K562 (cell line): Measurements from ENCODE around the gene HNMT. TPM values are rescaled to one million over a fixed set of nuclear protein-coding genes. Genes with fewer than 3 reads are reported as not detected.
A peak's percentile ranks its signal among the peaks of the same experiment; 100 is the strongest.

Source experiments
- ATAC-seq: fragments of 200-7000 bp; cut with Tn5 transposase; 3 replicates; pipeline ENCODE4 v1.9.1; 2020; ENCODE audit warnings: moderate library complexity
- BruUV-seq: library from RNA; stranded (reverse); fragments of 400-500 nt; replicated peaks from 2 replicates; lab custom pipeline; 2021; lab: Mats Ljungman, UMichigan
- CTCF ChIA-PET: fragments of 300-600 bp; formaldehyde crosslinking; extraction: SDS; loops from one replicate; lab custom pipeline; 2021; ENCODE audit warnings: low intra/inter-chr PET ratio; lab: Yijun Ruan, JAX
- POLR2A ChIA-PET: fragments of 300-600, 350-650 bp; sonication (Branson Sonifier 250); formaldehyde crosslinking; extraction: SDS; loops from one replicate; lab custom pipeline; 2021; ENCODE audit warnings: antibody characterized with exemption, inconsistent platforms; lab: Yijun Ruan, JAX
- DNase-seq, 4 experiments: peaks; one replicate each; pipeline versions ENCODE4 v3.0.0 to v3.0.0-alpha.2; 2011 to 2018; ENCODE audit warnings: low spot score in 3 of 4, mixed read lengths in 3 of 4; ENCODE audit errors: extremely low read depth in 1 of 4
- FAIRE-seq: peaks from 2 replicates; lab custom pipeline; 2011; peaks lifted over from hg19 to GRCh38; lab: Jason Lieb, UNC
- H2AFZ ChIP-seq: 2 replicates; pipeline ENCODE4 v1.6.0; 2011; ENCODE audit warnings: low read depth, low read length, control low read depth, inconsistent platforms
- H3K27ac ChIP-seq: fragments of 200-600 bp; 3 replicates; pipeline ENCODE4 v1.8.0; 2011; ENCODE audit warnings: low read depth, mild to moderate bottlenecking, control low read depth, inconsistent platforms, low read length, moderate library complexity, mixed read lengths; ENCODE audit errors: extremely low read depth
- H3K27me3 ChIP-seq, 2 experiments: fragments of 300-600 bp in 1 of 2; 2 replicates in 1 of 2; 3 replicates in 1 of 2; pipeline versions ENCODE4 v1.6.0 to v1.8.0; 2011; ENCODE audit warnings: inconsistent platforms in 2 of 2, low read length in 2 of 2, mild to moderate bottlenecking in 1 of 2, mixed read lengths in 1 of 2, moderate library complexity in 1 of 2; ENCODE audit not compliant: control insufficient read depth in 2 of 2, insufficient read depth in 2 of 2
- H3K36me3 ChIP-seq: fragments of 300-600 bp; 3 replicates; pipeline ENCODE4 v1.8.0; 2011; ENCODE audit warnings: mild to moderate bottlenecking, low read length, inconsistent platforms; ENCODE audit not compliant: control insufficient read depth, insufficient read depth
- H3K4me1 ChIP-seq, 2 experiments: fragments of 200-600 bp in 1 of 2; replicated peaks in 1 of 2; 2 replicates in 1 of 2; 3 replicates in 1 of 2; pipeline versions ENCODE4 v1.5.1 to v1.8.0; 2011; ENCODE audit warnings: inconsistent platforms in 2 of 2, low read length in 2 of 2, mild to moderate bottlenecking in 1 of 2, mixed read lengths in 1 of 2, moderate library complexity in 1 of 2; ENCODE audit not compliant: control insufficient read depth in 2 of 2, insufficient read depth in 2 of 2
- H3K4me2 ChIP-seq: 2 replicates; pipeline ENCODE4 v1.6.1; 2011; ENCODE audit warnings: low read length, control low read depth, inconsistent platforms, mixed read lengths; ENCODE audit not compliant: insufficient read depth
- H3K4me3 ChIP-seq: fragments of 200-600 bp; sonication (generic), shearing (Covaris generic); 2 replicates; pipeline ENCODE4 v1.5.1; 2016; ENCODE audit warnings: control low read depth, inconsistent platforms
- H3K79me2 ChIP-seq: fragments of 200-600 bp; 3 replicates; pipeline ENCODE4 v1.8.0; 2011; ENCODE audit warnings: low read length, inconsistent platforms; ENCODE audit not compliant: control insufficient read depth, insufficient read depth
- H3K9ac ChIP-seq, 2 experiments: 2 replicates each; pipeline versions ENCODE4 v1.6.0 to v1.6.1; 2011; ENCODE audit warnings: low read depth in 2 of 2, low read length in 2 of 2, control low read depth in 1 of 2, inconsistent platforms in 1 of 2, mild to moderate bottlenecking in 1 of 2, mixed read lengths in 1 of 2; ENCODE audit not compliant: insufficient read depth in 1 of 2
- H3K9me1 ChIP-seq: one replicate; pipeline ENCODE4 v1.6.0; 2011; ENCODE audit warnings: inconsistent platforms, mild to moderate bottlenecking, low read length, moderate library complexity; ENCODE audit not compliant: control insufficient read depth, insufficient read depth
- H3K9me3 ChIP-seq: replicated peaks from 2 replicates; pipeline ENCODE4 v1.5.1; 2011; ENCODE audit warnings: low read depth, low read length, inconsistent platforms; ENCODE audit not compliant: control insufficient read depth, insufficient read depth
- H4K20me1 ChIP-seq: replicated peaks from 2 replicates; pipeline ENCODE4 v1.6.1; 2011; ENCODE audit warnings: low read length, inconsistent platforms, mixed read lengths; ENCODE audit not compliant: control insufficient read depth, insufficient read depth
- CSDE1 ChIP-seq, 2 experiments: fragments of 450-650 bp; IDR thresholded peaks; 2 replicates each; pipeline ENCODE4 v1.6.1; 2016; ENCODE audit warnings: mild to moderate bottlenecking in 1 of 2
- HNRNPK ChIP-seq: fragments of 200-400 bp; formaldehyde crosslinking; IDR thresholded peaks from one replicate; pipeline ENCODE4 v1.6.1; 2018; ENCODE audit warnings: mild to moderate bottlenecking, low read depth, low read length; ENCODE audit not compliant: poor library complexity, severe bottlenecking
- MEF2D ChIP-seq: conservative IDR thresholded peaks from 2 replicates; pipeline ENCODE4 v1.6.1; 2016; ENCODE audit warnings: low read depth, missing genetic modification characterization, missing compliant biosample characterization
- OTX1 ChIP-seq: fragments of 450-650 bp; formaldehyde crosslinking; IDR thresholded peaks from 2 replicates; pipeline ENCODE4 v1.4.0; 2022; ENCODE audit warnings: mild to moderate bottlenecking
- PHTF2 ChIP-seq: fragments of 250-450 bp; sonication (Bioruptor Pico); IDR thresholded peaks from 2 replicates; pipeline ENCODE4 v1.5.0; 2021; ENCODE audit warnings: mild to moderate bottlenecking
- PRDM10 ChIP-seq: fragments of 450-650 bp; IDR thresholded peaks from 2 replicates; pipeline ENCODE4 v1.6.1; 2018; ENCODE audit not compliant: partially characterized antibody
- YBX1 ChIP-seq: fragments of 450-650 bp; IDR thresholded peaks from 2 replicates; pipeline ENCODE4 v1.7.1; 2016; ENCODE audit warnings: mild to moderate bottlenecking
- ZBTB8A ChIP-seq: fragments of 450-650 bp; IDR thresholded peaks from 2 replicates; pipeline ENCODE4 v1.6.1; 2018; ENCODE audit warnings: mild to moderate bottlenecking, moderate library complexity; ENCODE audit not compliant: partially characterized antibody
- ZNF695 ChIP-seq: fragments of 450-650 bp; formaldehyde crosslinking; IDR thresholded peaks from 2 replicates; pipeline ENCODE4 v1.4.0; 2020; ENCODE audit warnings: mild to moderate bottlenecking, moderate library complexity
- ZNF740 ChIP-seq, 3 experiments: fragments of 200-800 bp in 1 of 3; sonication (Bioruptor generic) in 1 of 3; sonication (generic) in 1 of 3; formaldehyde crosslinking in 1 of 3; IDR thresholded peaks; 2 replicates each; pipeline versions ENCODE4 v1.6.1 to v1.8.0; 2016 to 2022; ENCODE audit warnings: mild to moderate bottlenecking in 2 of 3, missing compliant biosample characterization in 2 of 3, missing genetic modification characterization in 2 of 3, missing genetic modification reagents in 1 of 3
- WGBS: fragments of 100-300 bp; shearing (Covaris generic); methylation state at CpG from one replicate; pipeline ENCODE4 v1.1.6; 2016; ENCODE audit warnings: low coverage, mixed read lengths; ENCODE audit not compliant: insufficient coverage; ENCODE audit errors: missing lambda C conversion rate; 5-methylcytosine and 5-hydroxymethylcytosine counted together
- in situ Hi-C: fragments of 300-500 bp; cut with MboI; formaldehyde crosslinking; loops from 4 replicates; pipeline ENCODE4 v1.15.0; 2018; ENCODE audit warnings: inconsistent platforms, mixed read lengths
- intact Hi-C: fragments of 100-400 bp; cut with micrococcal nuclease; formaldehyde crosslinking; loops from 2 replicates; pipeline ENCODE4 v1.14.2; 2022
- polyA plus RNA-seq, 8 experiments: library from polyadenylated mRNA; depleted of rRNA in 4 of 8; stranded (reverse) in 5 of 8; unstranded in 3 of 8; fragments of >200 nt; fragmentation: Nextera tagmentation in 2 of 8; fragmentation: Illumina TruSeq in 1 of 8; extraction: Ambion mirVana in 2 of 8; extraction: Trizol in 1 of 8; gene quantifications; 2 replicates each; pipeline versions ENCODE4 v1.2.1 to v1.2.3, GENCODE V29; 2011 to 2014; ENCODE audit warnings: inconsistent platforms in 1 of 8, missing spikeins in 1 of 8
- total RNA-seq, 7 experiments: library from RNA; depleted of rRNA in 6 of 7; stranded (reverse); fragments of >200 nt in 6 of 7; fragmentation: Illumina TruSeq in 2 of 7; extraction: Trizol in 2 of 7; gene quantifications; 2 replicates each; pipeline versions ENCODE4 v1.2.1 to v1.2.3, GENCODE V29; 2011 to 2021; ENCODE audit warnings: low replicate concordance in 1 of 7

HNMT gene
- total and polyA plus RNA-seq, 9 of the 15 experiments (the other 6 are each of a cell fraction or from before 2014, with no cell fraction given) = 3.1 to 10.9 (median 5.3) TPM

- Histone ChIP-seq H3K9me1 (no peaks in the 10 kb centered on the region), H2AFZ (peak overlapping the region; percentile 94), H3K36me3 (no peaks in the 10 kb centered on the region), H3K4me2 (peak overlapping the region; percentile 84), H3K4me1 (peaks cover 3 to 16% of the 10 kb centered on the region in 2 experiments; a peak in 3 of 5 replicates), H3K79me2 (no peaks in the 10 kb centered on the region), H3K9ac (peak overlapping the region in 1 of 2 experiments; percentile 59; a peak in 3 of 4 replicates), H3K9me3 (no peaks in the 10 kb centered on the region), H3K27me3 (no peaks in the 10 kb centered on the region), H3K4me3 (no peak overlapping the region; the same call in 1 of the 2 replicates), H3K27ac (peak overlapping the region; percentile 80), H4K20me1 (no peaks in the 10 kb centered on the region)
- 40% methylated on average over 9 of the region's 9 CpGs for WGBS
- in situ Hi-C loops = no loop called here
- FAIRE-seq (no peak), DNase-seq (peak in 2 of 4 experiments; percentile 14 to 16), ATAC-seq (peak; percentile 40)
- BruUV-seq = TSS peak; percentile 77
- ChIA-PET POLR2A (interaction anchor here (0.6 to 1.6 kb wide), 5 partner anchors 9 to 89 kb away, joined by 3 to 6 read pairs (median 3); no protein-coding TSS in a partner anchor), CTCF (no interaction called here)
- no peak for TF ChIP-seq ZNF740 (CRISPR knock-in tag; IDR thresholded peaks at IDR 0.05)
- no peak for TF ChIP-seq ZNF740 (tag; IDR thresholded peaks at IDR 0.05)
- peak; percentile 54 for TF ChIP-seq PRDM10
- TF ChIP-seq ZNF695 (CRISPR knock-in tag) = no peak
- no peak for TF ChIP-seq OTX1
- 0 out of 2 replicates have a peak, but pooled peaks have one; percentile 22 for TF ChIP-seq MEF2D
- TF ChIP-seq CSDE1 (IDR thresholded peaks at IDR 0.05) = no peak
- no peak for TF ChIP-seq PHTF2 (CRISPR knock-in tag)
- no peak for TF ChIP-seq ZBTB8A
- no peak for TF ChIP-seq HNRNPK
- no peak for TF ChIP-seq YBX1
- intact Hi-C loops = loop anchor here (2.0 kb wide), 1 partner anchor 95 kb away; no protein-coding TSS in a partner anchor
These were observed 673 bp upstream of the HNMT start for GRCh38 chr2:137963535-137964065.
